H7 (cell line): Measurements from ENCODE around the gene CRB2. TPM values are rescaled to one million over a fixed set of nuclear protein-coding genes. Genes with fewer than 3 reads are reported as not detected.
A peak's percentile ranks its signal among the peaks of the same experiment; 100 is the strongest.

ENCODE experiments used
- DNase-seq: peaks from one replicate; pipeline ENCODE4 v3.0.0; 2012
- H3K27me3 ChIP-seq: 2 replicates; pipeline ENCODE4 v1.6.0; 2011; ENCODE audit warnings: mild to moderate bottlenecking, low read length; ENCODE audit not compliant: control insufficient read depth, insufficient read depth
- H3K36me3 ChIP-seq: replicated peaks from 2 replicates; pipeline ENCODE4 v1.5.1; 2011; ENCODE audit warnings: low read length; ENCODE audit not compliant: control insufficient read depth, insufficient read depth
- H3K4me3 ChIP-seq: 2 replicates; pipeline ENCODE4 v1.5.1; 2011; ENCODE audit warnings: low read depth, mild to moderate bottlenecking, control low read depth, low read length, moderate library complexity; ENCODE audit not compliant: insufficient read depth
- total RNA-seq: library from RNA; depleted of rRNA; stranded (reverse); fragments of >200 nt; shearing (Covaris generic); gene quantifications from 2 replicates; pipeline ENCODE4 v1.2.3, GENCODE V29; 2014; rRNA removed

Gene CRB2
- 1.6 and 1.7 TPM in 2 replicates for total RNA-seq

DNA sequence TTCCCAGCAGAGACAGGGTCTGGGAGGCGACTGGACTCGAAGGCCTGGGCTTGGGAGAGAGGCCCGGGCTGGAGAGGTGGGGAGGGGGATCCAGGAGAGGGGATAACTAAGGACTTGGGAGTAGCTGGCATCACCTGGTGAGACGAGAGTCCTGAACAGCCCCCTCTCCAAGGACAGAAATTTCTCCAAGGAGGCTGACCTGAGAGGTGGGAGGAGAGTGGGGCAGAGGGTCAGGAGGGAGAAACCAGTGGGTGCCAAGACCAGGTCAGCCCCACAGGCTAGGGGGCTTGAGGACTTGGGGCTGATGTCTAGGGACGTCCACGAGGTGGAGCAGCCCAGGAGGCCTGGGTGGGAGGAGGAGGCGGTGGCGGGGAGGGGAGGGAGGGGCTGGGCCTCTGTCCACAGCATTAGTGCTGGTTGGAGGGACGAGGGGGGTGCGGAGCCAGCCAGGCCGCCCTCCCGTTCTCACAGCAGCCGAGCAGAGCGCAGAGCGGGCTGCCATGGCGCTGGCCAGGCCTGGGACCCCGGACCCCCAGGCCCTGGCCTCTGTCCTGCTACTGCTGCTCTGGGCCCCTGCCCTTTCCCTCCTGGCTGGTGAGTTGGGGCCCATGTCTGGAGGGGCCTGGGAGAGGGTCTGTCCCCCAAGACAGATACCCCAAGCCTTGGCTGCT is at the start of gene CRB2:
Gene CRB2 (plus strand): TSS at position 437 of the 671 bp plus-strand sequence. CDS start 64 bp downstream, at position 501.
- peak within 1 kb of the TSS; percentile 41 for H3K4me3 ChIP-seq
- no peaks in the 10 kb centered on the region for H3K36me3 ChIP-seq
- peak; percentile 93 for DNase-seq
- H3K27me3 ChIP-seq = peaks cover 2% of the 10 kb centered on the region; the same call in 1 of the 2 replicates

DNA sequence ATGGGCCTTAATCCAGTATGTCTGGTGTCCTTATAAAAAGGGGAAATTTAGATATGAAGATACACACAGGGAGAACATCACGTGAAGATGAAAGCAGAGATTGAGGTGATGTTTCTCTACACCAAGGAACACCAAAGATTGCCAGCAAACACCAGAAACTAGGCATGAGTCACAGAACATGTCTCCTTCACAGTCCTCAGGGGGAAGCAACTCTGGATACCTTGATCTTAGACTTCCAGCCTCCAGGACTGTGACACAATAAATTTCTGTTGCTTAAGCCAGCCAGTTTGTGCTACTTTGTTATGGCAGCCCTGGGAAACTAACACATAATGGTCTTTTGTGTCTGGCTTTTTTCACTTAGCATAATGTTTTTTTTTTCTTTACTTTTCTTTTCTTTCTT is 46.4 kb upstream of the CRB2 start:
- DNase-seq = no peak
- H3K4me3 ChIP-seq = no peak overlapping the region

DNA sequence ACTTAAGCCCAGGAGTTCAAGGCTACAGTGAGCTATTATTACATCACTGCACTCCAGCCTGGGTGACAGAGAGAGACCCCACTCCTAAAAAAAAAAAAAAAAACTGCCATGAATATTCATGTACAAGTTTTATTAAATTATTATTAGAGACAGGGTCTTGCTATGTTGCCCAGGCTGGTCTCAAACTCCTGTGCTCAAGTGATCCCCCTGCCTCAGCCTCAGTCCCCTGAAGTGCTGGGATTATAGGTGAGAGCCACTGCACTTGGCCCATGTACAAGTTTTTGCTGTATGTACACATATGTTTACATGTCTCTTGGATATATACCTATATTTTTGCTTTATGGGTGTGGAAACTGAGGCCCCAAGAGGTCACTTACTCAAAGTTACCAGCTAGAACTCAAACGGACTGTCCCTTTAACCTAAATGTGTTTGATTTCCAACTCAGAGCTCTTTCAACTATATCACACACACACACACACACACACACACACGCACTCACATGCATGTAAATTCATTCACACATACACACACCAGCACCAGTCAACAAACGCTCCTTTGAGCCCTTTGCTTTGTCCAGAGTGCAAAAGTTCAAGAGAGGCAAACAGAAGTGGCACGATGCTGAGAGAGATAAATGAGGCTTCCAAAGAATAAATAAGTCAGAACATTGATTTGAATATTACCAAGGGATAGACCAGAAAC is 45.3 kb upstream of the CRB2 start:
- Histone ChIP-seq H3K27me3 (no peaks in the 10 kb centered on the region), H3K36me3 (no peaks in the 10 kb centered on the region), H3K4me3 (no peak overlapping the region)
- no peak for DNase-seq

More for the DNA sequence above, 46.4 kb upstream of the CRB2 start:
- no peaks in the 10 kb centered on the region for H3K36me3 ChIP-seq
- no peaks in the 10 kb centered on the region for H3K27me3 ChIP-seq

DNA sequence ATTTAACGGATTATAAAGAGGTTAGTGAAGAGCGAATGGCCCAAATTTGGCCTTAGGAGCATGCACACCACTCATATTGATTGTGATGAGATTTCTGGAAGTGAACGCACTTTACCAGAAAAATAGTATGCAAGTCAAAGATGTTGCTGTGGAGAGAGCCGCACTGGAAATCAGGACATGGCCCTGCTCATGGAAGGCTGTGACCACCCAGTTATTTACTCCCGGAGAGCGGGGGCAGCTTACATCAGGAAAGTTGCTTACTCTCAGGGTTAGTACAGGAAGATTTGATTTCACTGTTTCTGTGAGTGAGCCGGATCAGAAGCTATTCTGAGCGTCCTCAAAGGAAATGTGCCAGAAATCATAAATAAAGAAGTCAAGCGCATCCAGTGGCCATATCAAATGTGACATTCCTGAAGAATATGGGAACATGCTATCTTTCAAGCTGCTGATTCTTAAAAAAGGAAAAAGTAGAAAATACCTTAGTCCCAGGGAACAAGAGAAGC is 44.7 kb upstream of the CRB2 start:
- Histone ChIP-seq H3K27me3 (no peaks in the 10 kb centered on the region), H3K4me3 (no peak overlapping the region), H3K36me3 (no peaks in the 10 kb centered on the region)
- DNase-seq = no peak

DNA sequence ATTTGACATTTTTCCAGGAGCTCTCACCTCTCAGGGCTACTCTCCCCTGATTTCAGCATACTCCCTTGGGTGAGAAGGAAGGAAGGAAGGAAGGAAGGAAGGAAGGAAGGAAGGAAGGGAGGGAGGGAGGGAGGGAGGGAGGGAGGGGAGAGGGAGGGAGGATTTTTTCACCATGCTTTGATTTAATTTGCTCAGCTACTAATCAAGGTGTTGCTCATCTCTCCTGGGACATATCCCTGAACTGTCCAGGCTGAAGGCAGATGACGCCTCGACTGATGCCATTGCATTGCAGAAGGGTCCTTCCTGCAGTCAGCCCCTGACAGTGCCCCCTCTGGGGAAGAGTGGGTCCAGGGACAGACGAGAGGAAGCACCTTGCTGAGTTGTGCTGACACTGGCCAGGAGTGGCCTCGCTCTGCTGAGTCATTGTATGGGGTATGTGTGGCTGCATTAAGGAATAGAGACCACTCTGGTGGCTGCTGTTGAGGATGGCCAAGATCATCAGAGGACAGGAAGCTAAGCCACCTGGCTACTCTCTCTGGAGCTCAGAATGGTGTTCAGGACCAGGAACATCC is 43.6 kb upstream of the CRB2 start:
- Histone ChIP-seq H3K27me3 (no peaks in the 10 kb centered on the region), H3K4me3 (no peak overlapping the region), H3K36me3 (no peaks in the 10 kb centered on the region)
- DNase-seq = no peak

DNA sequence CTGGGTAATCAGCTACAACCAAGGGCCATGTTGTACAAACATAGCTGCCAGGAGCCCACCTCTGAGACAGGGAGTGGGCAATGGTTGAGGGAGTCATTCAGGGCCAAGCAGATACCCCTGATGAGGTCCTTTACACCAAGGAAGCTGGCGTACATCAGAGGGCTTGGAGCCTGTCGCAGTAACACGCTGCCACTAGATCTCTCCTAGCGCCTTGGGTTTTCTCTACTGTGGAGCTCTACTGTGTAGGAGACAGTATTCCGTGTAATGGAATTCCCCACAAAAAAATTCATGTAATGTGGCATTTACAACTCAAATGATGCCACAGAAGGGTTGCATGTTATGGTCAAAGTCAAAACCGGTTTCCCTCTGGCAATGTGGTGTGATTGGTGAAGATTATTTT is 41.4 kb upstream of the CRB2 start:
- Histone ChIP-seq H3K4me3 (no peak overlapping the region), H3K36me3 (no peaks in the 10 kb centered on the region), H3K27me3 (no peaks in the 10 kb centered on the region)
- no peak for DNase-seq

DNA sequence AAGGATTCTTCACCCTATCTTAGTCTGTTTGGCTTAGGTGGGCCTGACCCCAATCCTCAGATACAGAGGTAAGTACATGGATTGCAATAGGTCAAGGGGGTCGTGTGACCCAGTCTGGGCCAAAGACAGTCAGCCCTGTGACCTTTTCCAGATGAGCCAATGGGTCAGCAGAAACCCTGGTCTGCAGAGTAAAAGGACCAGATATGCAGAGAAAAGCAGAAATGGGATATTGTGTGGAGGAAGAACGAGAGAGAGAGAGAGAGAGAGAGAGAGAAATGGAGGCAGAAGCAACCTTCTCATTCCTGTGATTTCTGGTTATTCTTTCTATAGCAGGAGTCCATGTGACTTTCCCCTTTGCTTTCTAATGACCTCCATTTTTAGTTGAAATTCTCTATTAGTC is 40.4 kb upstream of the CRB2 start:
- no peak overlapping the region for H3K4me3 ChIP-seq
- no peak for DNase-seq
- no peaks in the 10 kb centered on the region for H3K27me3 ChIP-seq
- H3K36me3 ChIP-seq = no peaks in the 10 kb centered on the region

DNA sequence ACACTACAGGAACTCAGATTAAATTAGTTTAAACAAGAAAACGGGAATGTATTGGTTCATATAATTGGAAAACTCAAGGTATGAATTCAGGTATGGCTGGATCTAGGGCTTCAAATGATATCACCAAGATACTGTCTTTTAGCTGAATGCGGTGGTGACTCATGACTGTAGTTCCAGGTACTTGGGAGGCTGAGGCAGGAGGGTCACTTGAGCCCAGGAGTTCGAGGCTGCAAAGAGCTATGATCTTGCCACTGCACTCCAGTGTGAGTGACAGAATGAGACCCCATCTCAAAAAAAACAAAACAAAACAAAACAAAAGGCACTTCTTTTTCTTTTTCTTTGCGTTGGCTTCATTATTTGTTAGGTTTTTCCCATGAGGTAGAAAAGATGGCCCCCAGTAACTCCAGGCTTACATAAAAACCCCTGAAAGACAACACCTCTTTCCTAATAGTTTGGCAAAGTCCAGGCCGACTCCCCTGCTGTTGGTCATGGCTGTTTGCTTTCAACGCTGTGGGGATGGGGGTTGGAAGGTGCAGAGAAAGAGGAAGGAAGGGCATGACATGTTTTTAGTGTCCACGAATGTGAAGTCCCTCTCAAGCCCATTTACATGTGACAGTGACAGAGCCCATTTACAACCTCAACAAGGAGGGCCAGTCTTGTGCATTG is 39.8 kb upstream of the CRB2 start:
- DNase-seq = no peak
- Histone ChIP-seq H3K36me3 (no peaks in the 10 kb centered on the region), H3K27me3 (no peaks in the 10 kb centered on the region), H3K4me3 (no peak overlapping the region)

DNA sequence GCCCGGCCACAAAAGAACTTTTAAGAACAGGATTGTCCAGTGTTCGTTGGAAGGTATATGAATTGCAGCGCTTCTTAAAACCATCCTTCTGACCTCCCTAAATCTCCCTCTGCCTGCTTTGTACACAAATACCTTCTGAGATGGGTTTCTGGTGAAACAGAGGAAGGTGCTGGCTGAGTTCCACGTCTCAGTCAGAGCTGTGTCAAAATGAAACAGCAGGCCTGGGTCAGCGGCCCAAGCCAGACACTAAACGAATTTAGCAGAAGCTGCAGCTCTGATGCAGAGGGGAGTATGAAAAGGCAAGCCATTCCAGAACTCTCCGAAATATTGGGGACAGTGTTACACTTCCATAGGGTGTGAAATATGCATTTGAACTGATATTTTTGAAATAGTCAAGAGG is 37.8 kb upstream of the CRB2 start:
- H3K4me3 ChIP-seq = no peak overlapping the region
- no peak for DNase-seq
- no peaks in the 10 kb centered on the region for H3K27me3 ChIP-seq
- no peaks in the 10 kb centered on the region for H3K36me3 ChIP-seq

DNA sequence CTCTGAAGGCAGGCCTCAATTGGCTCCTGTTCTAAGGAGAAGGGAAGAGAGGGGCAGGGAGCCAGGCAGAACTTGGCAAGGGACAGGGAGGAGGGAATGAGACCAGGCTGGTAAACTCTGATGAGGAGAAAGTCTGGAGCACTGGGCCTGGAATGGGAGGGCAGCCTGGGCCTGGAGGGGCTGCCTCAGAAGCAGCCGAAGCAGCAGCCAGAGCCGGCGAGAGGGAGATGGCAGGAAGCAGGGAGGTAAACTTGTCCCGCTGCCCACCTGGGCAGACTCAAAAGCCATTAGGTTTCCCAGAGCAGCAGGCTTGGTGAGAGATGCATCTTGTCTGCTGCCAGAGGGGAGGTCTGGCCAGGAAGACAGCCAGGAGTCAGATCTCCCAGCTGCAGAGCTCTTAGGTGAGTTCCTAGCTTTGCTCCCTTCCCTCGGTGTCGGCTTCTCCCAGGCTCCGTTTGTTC is 37.0 kb upstream of the CRB2 start:
- Histone ChIP-seq H3K27me3 (no peaks in the 10 kb centered on the region), H3K36me3 (no peaks in the 10 kb centered on the region), H3K4me3 (no peak overlapping the region)
- peak; percentile 42 for DNase-seq

DNA sequence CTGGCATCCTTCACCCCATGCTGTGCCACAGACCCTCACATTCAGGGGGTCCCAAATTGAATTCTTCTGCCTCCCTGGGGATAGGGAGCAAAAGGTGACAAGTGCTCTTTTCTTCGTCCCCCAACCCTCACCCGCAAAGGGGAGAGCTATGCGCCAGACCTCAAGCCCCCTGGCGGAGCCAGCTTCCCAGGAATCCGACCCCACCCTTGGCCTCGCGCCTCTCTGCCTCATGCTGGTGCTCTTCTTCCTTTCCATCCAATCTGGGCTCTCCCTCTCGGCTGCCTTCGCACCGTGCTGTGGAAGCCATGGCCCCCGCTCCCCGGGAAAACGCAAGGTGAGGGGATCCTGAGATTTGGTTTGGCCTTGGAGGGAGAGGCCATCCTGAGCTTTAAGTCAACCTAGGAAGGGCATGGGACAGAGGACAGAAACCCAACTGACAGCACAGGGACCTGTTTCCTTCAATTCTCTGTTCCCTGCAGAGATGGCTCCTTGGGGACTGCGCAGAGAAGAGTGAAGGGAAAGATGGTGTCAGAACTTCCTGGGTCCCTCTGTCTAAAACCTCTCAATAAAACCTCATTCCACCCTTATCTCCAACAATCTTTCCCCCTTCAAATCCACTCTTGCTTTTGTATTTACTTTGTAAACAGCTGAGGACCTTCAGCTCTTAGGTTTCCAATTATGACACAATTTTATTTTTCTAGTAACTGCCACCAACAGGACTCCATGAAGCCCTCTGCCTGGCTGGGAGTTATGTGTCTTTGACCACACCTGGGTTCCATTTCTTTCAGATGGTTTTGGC is 36.3 kb upstream of the CRB2 start:
- no peaks in the 10 kb centered on the region for H3K27me3 ChIP-seq
- no peaks in the 10 kb centered on the region for H3K36me3 ChIP-seq
- H3K4me3 ChIP-seq = no peak overlapping the region
- no peak for DNase-seq

DNA sequence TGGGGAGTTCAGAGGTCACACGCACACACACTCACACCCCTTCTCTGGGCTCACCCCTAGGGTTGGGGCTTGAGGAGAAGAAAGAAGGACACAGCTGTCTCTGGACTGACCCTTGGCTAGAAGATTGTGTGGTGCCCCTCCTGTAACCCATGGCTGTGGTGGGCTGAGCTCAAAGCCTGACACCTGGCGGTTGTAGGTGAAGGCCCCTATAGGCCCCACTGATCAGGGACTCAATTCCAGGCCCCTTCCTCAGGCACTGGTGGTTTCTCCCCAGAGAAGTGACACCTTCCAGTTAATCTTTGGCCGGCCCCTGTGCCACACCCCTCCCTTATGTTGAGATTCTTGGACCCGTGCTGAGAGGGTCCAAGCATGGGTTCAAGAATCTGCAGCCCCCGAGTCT is 35.2 kb upstream of the CRB2 start:
- peak; percentile 65 for DNase-seq

DNA sequence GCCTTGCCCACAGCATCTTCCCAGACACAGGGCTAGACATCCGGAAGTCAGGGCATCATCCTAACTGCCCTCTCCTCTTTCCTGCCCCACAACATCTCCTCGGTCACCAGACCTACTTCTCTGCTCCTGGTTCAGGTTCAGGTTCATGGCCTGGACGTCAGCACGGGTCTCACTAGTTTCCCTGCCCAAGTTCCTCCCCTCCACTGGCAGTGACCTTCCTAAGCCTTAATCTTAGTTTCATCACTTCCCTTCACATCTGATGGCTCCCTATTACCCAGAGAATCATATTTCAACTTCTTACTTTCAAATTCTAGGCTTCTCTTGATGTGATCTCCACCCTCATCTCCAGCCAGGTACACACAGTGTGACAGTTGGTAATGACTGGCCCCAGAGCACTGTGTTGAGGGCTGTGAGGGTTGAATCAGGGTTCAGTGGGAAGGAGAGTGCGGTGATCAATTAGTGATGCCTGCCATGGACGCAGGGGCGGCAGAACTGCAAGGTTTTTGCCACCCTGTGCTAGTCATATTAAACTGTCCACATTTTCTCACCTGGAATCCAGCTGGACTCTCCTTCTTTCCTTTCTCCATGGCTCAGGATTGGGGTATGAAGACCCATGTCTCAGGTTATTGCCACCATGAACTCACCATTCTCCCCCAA is 34.3 kb upstream of the CRB2 start:
- Histone ChIP-seq H3K27me3 (no peaks in the 10 kb centered on the region), H3K36me3 (no peaks in the 10 kb centered on the region), H3K4me3 (no peak overlapping the region)
- DNase-seq = no peak

More for the DNA sequence above, 35.2 kb upstream of the CRB2 start:
- no peak overlapping the region for H3K4me3 ChIP-seq
- no peaks in the 10 kb centered on the region for H3K27me3 ChIP-seq
- H3K36me3 ChIP-seq = no peaks in the 10 kb centered on the region
